ENCODE measurements around the gene ZNF668.
A peak's percentile ranks its signal among the peaks of the same experiment; 100 is the strongest.
"Not testable (repeated sequence)": the region's sequence is repeated elsewhere in the genome, so short reads cannot be mapped to it uniquely, and the experiment has no call there.

ZNF668 gene

GRCh38 chr16:31106509-31107464, 32.7 kb upstream of the ZNF668 start:
- Histone ChIP-seq H3K27ac (no peak overlapping the region), H3K4me3 (no peak overlapping the region), H3K4me1 (peaks cover 0 to 23% (median 16%) of the 10 kb centered on the region in 4 donors), H3K36me3 (peaks cover 13 to 23% (median 23%) of the 10 kb centered on the region in 3 donors), H3K27me3 (no peaks in the 10 kb centered on the region), H3K9me3 (no peaks in the 10 kb centered on the region)
- DNase-seq, result no peak
- no peak for TF ChIP-seq CTCF (IDR thresholded peaks at IDR 0.05)
- intact Hi-C loops (cut with DNase I; ENCODE audit: low total_unique reads), result no loop called here

GRCh38 chr16:31105677-31106213, 31.7 kb upstream of the ZNF668 start:
- Histone ChIP-seq H3K9me3 (no peaks in the 10 kb centered on the region), H3K4me1 (peaks cover 0 to 23% (median 16%) of the 10 kb centered on the region in 4 donors), H3K36me3 (peaks cover 3 to 13% (median 12%) of the 10 kb centered on the region in 3 donors), H3K27ac (peak overlapping the region in 1 of 2 donors; percentile 56), H3K27me3 (no peaks in the 10 kb centered on the region), H3K4me3 (peak overlapping the region; percentile 21 to 30)
- intact Hi-C loops (cut with DNase I; ENCODE audit: low total_unique reads), result no loop called here
- peak; percentile 70 to 81 for TF ChIP-seq CTCF (IDR thresholded peaks at IDR 0.05)
- peak; percentile 72 to 89 for DNase-seq

GRCh38 chr16:31100876-31101641, 27.0 kb upstream of the ZNF668 start:
- H3K4me1 ChIP-seq; H3K27me3 ChIP-seq; H3K4me3 ChIP-seq; DNase-seq; H3K27ac ChIP-seq; intact Hi-C loops (cut with DNase I; ENCODE audit: low total_unique reads); H3K36me3 ChIP-seq; H3K9me3 ChIP-seq: not testable (repeated sequence)

- no peaks in the 10 kb centered on the region for H3K27me3 ChIP-seq
- H3K9me3 ChIP-seq, result no peaks in the 10 kb centered on the region
- H3K27ac ChIP-seq, result no peak overlapping the region
- intact Hi-C loops (cut with DNase I; ENCODE audit: low total_unique reads), result no loop called here
- TF ChIP-seq CTCF (IDR thresholded peaks at IDR 0.05), result no peak
- no peaks in the 10 kb centered on the region for H3K36me3 ChIP-seq
- H3K4me1 ChIP-seq, result peaks cover 0 to 4% (median 0%) of the 10 kb centered on the region in 4 donors
- no peak overlapping the region for H3K4me3 ChIP-seq
- no peak for DNase-seq
These were observed 26.0 kb upstream of the ZNF668 start for GRCh38 chr16:31099860-31100638.

GRCh38 chr16:31094424-31095120, 20.5 kb upstream of the ZNF668 start, which contains the start of gene VKORC1:
VKORC1 (minus strand) TSS chr16:31094797; CDS start chr16:31094729, 68 bp downstream.
- peak; percentile 96 to 98 for DNase-seq
- peaks cover 0 to 22% (median 12%) of the 10 kb centered on the region in 4 donors for H3K4me1 ChIP-seq
- no peaks in the 10 kb centered on the region for H3K9me3 ChIP-seq
- no peaks in the 10 kb centered on the region for H3K27me3 ChIP-seq
- intact Hi-C loops (cut with DNase I; ENCODE audit: low total_unique reads), result no loop called here
- H3K36me3 ChIP-seq, result peaks cover 3 to 18% (median 14%) of the 10 kb centered on the region in 3 donors
- H3K27ac ChIP-seq, result peak within 1 kb of the TSS; percentile 91 to 97
- TF ChIP-seq CTCF (IDR thresholded peaks at IDR 0.05), result no peak
- peak within 1 kb of the TSS; percentile 94 to 97 for H3K4me3 ChIP-seq
